Muscle of leg (tissue), 16 donors: Measurements from ENCODE around the gene SCML1. TPM values are rescaled to one million over a fixed set of nuclear protein-coding genes. Genes with fewer than 3 reads are reported as not detected.
A peak's percentile ranks its signal among the peaks of the same experiment; 100 is the strongest.

ENCODE experiments used
- DNase-seq: peaks from one replicate; pipeline ENCODE4 v3.0.0; 2013
- H3K27ac ChIP-seq: one replicate; pipeline ENCODE4 v1.5.1; 2013; ENCODE audit warnings: mild to moderate bottlenecking, low read length, control low read depth
- H3K27me3 ChIP-seq: one replicate; pipeline ENCODE4 v1.6.1; 2013; ENCODE audit warnings: low read length; ENCODE audit not compliant: control insufficient read depth, insufficient read depth
- H3K36me3 ChIP-seq: one replicate; pipeline ENCODE4 v1.6.1; 2013; ENCODE audit warnings: low read length; ENCODE audit not compliant: control insufficient read depth, insufficient read depth
- H3K4me1 ChIP-seq: one replicate; pipeline ENCODE4 v1.6.1; 2013; ENCODE audit warnings: low read length; ENCODE audit not compliant: control insufficient read depth, insufficient read depth
- H3K4me3 ChIP-seq: one replicate; pipeline ENCODE4 v1.5.1; 2013; ENCODE audit warnings: low read length, control low read depth
- H3K9me3 ChIP-seq: replicated peaks from 2 replicates; pipeline ENCODE4 v1.6.1; 2013; ENCODE audit warnings: low read depth, low read length; ENCODE audit not compliant: control insufficient read depth
- WGBS: methylation state at CpG from one replicate; pipeline ENCODE4 v1.1.5; 2013; ENCODE audit warnings: missing lambda C conversion rate; ENCODE audit not compliant: insufficient coverage; 5-methylcytosine and 5-hydroxymethylcytosine counted together
- long read RNA-seq, 11 donors: transcript quantifications; one replicate each; lab custom pipeline, GENCODE V29; 2026
- polyA plus RNA-seq, 8 donors: library from polyadenylated mRNA; unstranded; fragments of 120-200 nt; gene quantifications; one replicate each; pipeline versions ENCODE4 v1.2.1 to v1.2.3, GENCODE V29; 2013; ENCODE audit warnings: inconsistent platforms in 1 of 8, low replicate concordance in 1 of 8; ENCODE audit not compliant: insufficient read length in 8 of 8, insufficient read depth in 1 of 8
- total RNA-seq: library from RNA; stranded (reverse); fragments of 120-200 nt; gene quantifications from one replicate; pipeline ENCODE4 v1.2.4, GENCODE V29; 2013

The SCML1 gene
- total RNA-seq (5.8 TPM), polyA plus RNA-seq (10 to 100 TPM in 4 of 8 donors, 1 to 10 TPM in 4; 7.2 to 16.3 (median 9.9) TPM)
- long read RNA-seq, donor 1, partial matches to known transcripts = 0 of 1 reads
- long read RNA-seq, donor 1, other reads (novel, unspliced or antisense) = 0 of 1 reads
- long read RNA-seq, donor 2 = 0 reads
- long read RNA-seq, donor 3, partial matches to known transcripts = 0 of 2 reads
- long read RNA-seq, donor 3, other reads (novel, unspliced or antisense) = 0 of 2 reads
- long read RNA-seq, donor 4, partial matches to known transcripts = 0 of 3 reads
- long read RNA-seq, donor 4, other reads (novel, unspliced or antisense) = 0 of 3 reads
- long read RNA-seq, donor 5, partial matches to known transcripts = 12 of 18 reads
- long read RNA-seq, donor 5, other reads (novel, unspliced or antisense) = 0 of 18 reads
- long read RNA-seq, donor 6, full-length matches to known transcripts = 6 of 23 reads
- long read RNA-seq, donor 6, partial matches to known transcripts = 17 of 23 reads
- long read RNA-seq, donor 6, other reads (novel, unspliced or antisense) = 0 of 23 reads
- long read RNA-seq, donor 7, partial matches to known transcripts = 0 of 3 reads
- long read RNA-seq, donor 7, other reads (novel, unspliced or antisense) = 0 of 3 reads
- long read RNA-seq, donor 8, partial matches to known transcripts = 5 of 6 reads
- long read RNA-seq, donor 8, other reads (novel, unspliced or antisense) = 0 of 6 reads
- long read RNA-seq, donor 9, partial matches to known transcripts = 7 of 10 reads
- long read RNA-seq, donor 9, other reads (novel, unspliced or antisense) = 0 of 10 reads
- long read RNA-seq, donor 10, full-length matches to known transcripts = 2 of 8 reads
- long read RNA-seq, donor 10, partial matches to known transcripts = 6 of 8 reads
- long read RNA-seq, donor 10, other reads (novel, unspliced or antisense) = 0 of 8 reads
- long read RNA-seq, donor 11, full-length matches to known transcripts = 3 of 10 reads
- long read RNA-seq, donor 11, partial matches to known transcripts = 7 of 10 reads
- long read RNA-seq, donor 11, other reads (novel, unspliced or antisense) = 0 of 10 reads

GRCh38 chrX:17736856-17737709 is at the start of gene SCML1:
Gene SCML1 (plus strand): TSS chrX:17737493. CDS start chrX:17744187, 6,694 bp downstream.
- H3K27ac ChIP-seq = peak within 1 kb of the TSS; percentile 86
- peaks cover 10% of the 10 kb centered on the region for H3K4me1 ChIP-seq
- peaks cover 2% of the 10 kb centered on the region for H3K9me3 ChIP-seq
- peak; percentile 98 for DNase-seq
- H3K36me3 ChIP-seq = no peaks in the 10 kb centered on the region
- peak within 1 kb of the TSS; percentile 50 for H3K4me3 ChIP-seq
- peaks cover 30% of the 10 kb centered on the region for H3K27me3 ChIP-seq
- 49% methylated on average over 44 of the region's 67 CpGs for WGBS

GRCh38 chrX:17687648-17688047 is 49.6 kb upstream of the SCML1 start:
- H3K9me3 ChIP-seq = no peaks in the 10 kb centered on the region
- H3K27me3 ChIP-seq = peaks cover 30% of the 10 kb centered on the region
- no peak overlapping the region for H3K27ac ChIP-seq
- no peak for DNase-seq
- no peak overlapping the region for H3K4me3 ChIP-seq
- WGBS = 97% methylated on average over 11 of the region's 14 CpGs
- no peaks in the 10 kb centered on the region for H3K36me3 ChIP-seq
- H3K4me1 ChIP-seq = no peaks in the 10 kb centered on the region

- no CpG with 5 or more reads among the region's 4 CpGs for WGBS
- no peaks in the 10 kb centered on the region for H3K9me3 ChIP-seq
- DNase-seq = peak; percentile 86
- no peaks in the 10 kb centered on the region for H3K36me3 ChIP-seq
- H3K27ac ChIP-seq = no peak overlapping the region
- peaks cover 25% of the 10 kb centered on the region for H3K27me3 ChIP-seq
- H3K4me3 ChIP-seq = no peak overlapping the region
- no peaks in the 10 kb centered on the region for H3K4me1 ChIP-seq
Observed at GRCh38 chrX:17689971-17690409, 47.3 kb upstream of the SCML1 start.

- peak; percentile 16 for DNase-seq
Observed at GRCh38 chrX:17692709-17693346, 44.5 kb upstream of the SCML1 start.

GRCh38 chrX:17697191-17697590 is 40.1 kb upstream of the SCML1 start:
- no peaks in the 10 kb centered on the region for H3K9me3 ChIP-seq
- DNase-seq = no peak
- peaks cover 6% of the 10 kb centered on the region for H3K27me3 ChIP-seq
- H3K4me1 ChIP-seq = no peaks in the 10 kb centered on the region
- no peak overlapping the region for H3K27ac ChIP-seq
- H3K4me3 ChIP-seq = no peak overlapping the region
- no CpG with 5 or more reads among the region's 1 CpG for WGBS
- H3K36me3 ChIP-seq = no peaks in the 10 kb centered on the region

More at GRCh38 chrX:17692709-17693346, 44.5 kb upstream of the SCML1 start:
- no peak overlapping the region for H3K27ac ChIP-seq
- no peak overlapping the region for H3K4me3 ChIP-seq
- no peaks in the 10 kb centered on the region for H3K36me3 ChIP-seq
- 30% methylated on average over 3 of the region's 5 CpGs for WGBS
- H3K27me3 ChIP-seq = peaks cover 15% of the 10 kb centered on the region
- H3K4me1 ChIP-seq = no peaks in the 10 kb centered on the region
- H3K9me3 ChIP-seq = no peaks in the 10 kb centered on the region

- peaks cover 17% of the 10 kb centered on the region for H3K27me3 ChIP-seq
- no peak for DNase-seq
- WGBS = no CpG with 5 or more reads among the region's 1 CpG
- no peak overlapping the region for H3K27ac ChIP-seq
- no peaks in the 10 kb centered on the region for H3K36me3 ChIP-seq
- H3K4me1 ChIP-seq = no peaks in the 10 kb centered on the region
- no peak overlapping the region for H3K4me3 ChIP-seq
- no peaks in the 10 kb centered on the region for H3K9me3 ChIP-seq
Observed at GRCh38 chrX:17700976-17701375, 36.3 kb upstream of the SCML1 start.

- no peaks in the 10 kb centered on the region for H3K36me3 ChIP-seq
- no peak overlapping the region for H3K27ac ChIP-seq
- peaks cover 23% of the 10 kb centered on the region for H3K27me3 ChIP-seq
- H3K4me1 ChIP-seq = no peaks in the 10 kb centered on the region
- H3K9me3 ChIP-seq = no peaks in the 10 kb centered on the region
- DNase-seq = no peak
- 83% methylated on average over 2 of the region's 2 CpGs for WGBS
- H3K4me3 ChIP-seq = no peak overlapping the region
Observed at GRCh38 chrX:17703201-17703600, 34.1 kb upstream of the SCML1 start.

GRCh38 chrX:17705211-17705610 is 32.1 kb upstream of the SCML1 start:
- no peak overlapping the region for H3K4me3 ChIP-seq
- DNase-seq = no peak
- H3K36me3 ChIP-seq = no peaks in the 10 kb centered on the region
- no peak overlapping the region for H3K27ac ChIP-seq
- H3K27me3 ChIP-seq = peaks cover 30% of the 10 kb centered on the region
- no CpG with 5 or more reads among the region's 2 CpGs for WGBS
- H3K4me1 ChIP-seq = no peaks in the 10 kb centered on the region
- no peaks in the 10 kb centered on the region for H3K9me3 ChIP-seq

GRCh38 chrX:17706676-17707075 is 30.6 kb upstream of the SCML1 start:
- H3K4me3 ChIP-seq = no peak overlapping the region
- no peaks in the 10 kb centered on the region for H3K4me1 ChIP-seq
- 88% methylated on average over 3 of the region's 4 CpGs for WGBS
- no peaks in the 10 kb centered on the region for H3K9me3 ChIP-seq
- peaks cover 32% of the 10 kb centered on the region for H3K27me3 ChIP-seq
- no peaks in the 10 kb centered on the region for H3K36me3 ChIP-seq
- H3K27ac ChIP-seq = no peak overlapping the region
- no peak for DNase-seq
